ENCODE results near the gene GPR101.
"Not testable (repeated sequence)": the region's sequence is repeated elsewhere in the genome, so short reads cannot be mapped to it uniquely, and the experiment has no call there.

GPR101 gene

GRCh38 chrX:137000236-137000635 lies 33.6 kb downstream of the GPR101 start:
- DNase-seq, result not testable (repeated sequence)

GRCh38 chrX:136999024-136999423 lies 34.8 kb downstream of the GPR101 start:
- no peak for DNase-seq
